Loucy (cell line): Measurements from ENCODE around the gene SLC11A1.

Experiments used
- CTCF ChIP-seq: fragments of 200-600 bp; sonication (generic); conservative IDR thresholded peaks from 2 replicates; pipeline ENCODE4 v1.5.1; 2014; ENCODE audit warnings: mild to moderate bottlenecking, antibody characterized with exemption, low read length
- EZH2phosphoT487 ChIP-seq: fragments of 200-600 bp; IDR thresholded peaks from 2 replicates; pipeline ENCODE4 v1.6.1; 2018; ENCODE audit warnings: antibody characterized with exemption, mild to moderate bottlenecking, moderate library complexity, borderline replicate concordance

DNA sequence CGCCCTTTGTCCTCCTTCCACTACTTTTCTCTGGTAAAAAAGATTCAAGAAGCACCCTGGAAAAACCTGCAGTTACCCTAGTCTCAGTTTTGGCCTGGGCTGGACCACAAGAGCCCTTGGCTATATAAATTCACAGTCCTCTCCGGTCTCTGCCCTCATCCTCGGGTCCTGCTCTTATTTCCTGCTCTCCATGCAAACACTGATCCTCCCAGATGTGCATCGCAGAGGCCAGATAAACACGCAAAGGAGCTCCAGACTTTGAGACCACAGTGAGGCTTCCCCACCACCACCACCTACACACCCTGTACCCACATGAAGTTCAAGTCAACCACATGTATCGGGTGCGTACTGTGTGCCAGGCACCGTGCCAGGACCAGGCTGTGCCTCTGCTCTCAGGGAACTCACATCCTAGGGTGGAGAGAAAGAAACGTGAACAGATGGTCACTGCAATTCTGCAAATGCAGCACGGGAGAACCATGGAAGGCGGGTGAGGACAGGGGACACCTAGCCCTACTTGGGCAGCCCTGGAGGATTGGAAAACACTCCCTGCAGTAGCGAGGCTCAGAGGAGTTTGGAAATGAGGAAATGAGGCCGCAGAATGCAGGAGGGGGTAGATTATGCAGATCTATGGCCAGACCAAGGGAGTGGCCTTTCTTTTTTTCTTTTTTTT is 25.0 kb downstream of the SLC11A1 start:
- no peak for TF ChIP-seq CTCF
- TF ChIP-seq EZH2phosphoT487, result no peak
